ENCODE results near the gene TRIM31.

DNA sequence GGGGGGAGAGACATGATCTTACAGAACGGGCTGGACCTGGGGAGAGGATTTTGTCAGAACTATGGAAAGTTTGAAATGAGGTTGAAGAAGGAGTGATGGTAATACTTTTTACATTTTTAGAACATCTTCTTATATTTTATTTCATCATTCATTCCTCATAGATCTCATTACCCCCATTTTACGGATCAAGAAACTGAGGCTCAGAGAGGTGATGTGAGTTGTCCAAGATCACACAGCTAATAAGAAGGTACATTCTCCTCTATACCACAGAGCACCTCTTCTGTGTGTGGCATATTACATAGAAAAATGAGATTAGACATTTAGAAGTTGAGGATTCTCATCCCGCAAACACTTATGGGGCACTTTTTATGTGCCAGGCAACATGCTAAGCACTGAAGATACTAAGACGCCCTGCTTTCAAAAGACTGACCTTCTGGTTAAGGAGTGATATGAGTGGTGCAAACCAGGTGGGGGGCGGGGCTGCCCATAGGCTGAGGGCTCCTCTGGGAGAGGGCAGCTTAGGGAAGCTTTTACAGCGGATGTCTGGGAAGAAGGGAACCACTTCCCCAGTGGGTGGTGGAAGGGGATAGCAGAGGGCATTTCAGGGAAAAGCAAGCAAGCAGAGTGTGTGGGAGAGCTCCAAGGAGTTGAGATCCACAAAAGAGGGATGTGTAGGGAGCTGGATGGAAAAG, 19.9 kb downstream of the TRIM31 start:
- TF ChIP-seq, protein P1, sequence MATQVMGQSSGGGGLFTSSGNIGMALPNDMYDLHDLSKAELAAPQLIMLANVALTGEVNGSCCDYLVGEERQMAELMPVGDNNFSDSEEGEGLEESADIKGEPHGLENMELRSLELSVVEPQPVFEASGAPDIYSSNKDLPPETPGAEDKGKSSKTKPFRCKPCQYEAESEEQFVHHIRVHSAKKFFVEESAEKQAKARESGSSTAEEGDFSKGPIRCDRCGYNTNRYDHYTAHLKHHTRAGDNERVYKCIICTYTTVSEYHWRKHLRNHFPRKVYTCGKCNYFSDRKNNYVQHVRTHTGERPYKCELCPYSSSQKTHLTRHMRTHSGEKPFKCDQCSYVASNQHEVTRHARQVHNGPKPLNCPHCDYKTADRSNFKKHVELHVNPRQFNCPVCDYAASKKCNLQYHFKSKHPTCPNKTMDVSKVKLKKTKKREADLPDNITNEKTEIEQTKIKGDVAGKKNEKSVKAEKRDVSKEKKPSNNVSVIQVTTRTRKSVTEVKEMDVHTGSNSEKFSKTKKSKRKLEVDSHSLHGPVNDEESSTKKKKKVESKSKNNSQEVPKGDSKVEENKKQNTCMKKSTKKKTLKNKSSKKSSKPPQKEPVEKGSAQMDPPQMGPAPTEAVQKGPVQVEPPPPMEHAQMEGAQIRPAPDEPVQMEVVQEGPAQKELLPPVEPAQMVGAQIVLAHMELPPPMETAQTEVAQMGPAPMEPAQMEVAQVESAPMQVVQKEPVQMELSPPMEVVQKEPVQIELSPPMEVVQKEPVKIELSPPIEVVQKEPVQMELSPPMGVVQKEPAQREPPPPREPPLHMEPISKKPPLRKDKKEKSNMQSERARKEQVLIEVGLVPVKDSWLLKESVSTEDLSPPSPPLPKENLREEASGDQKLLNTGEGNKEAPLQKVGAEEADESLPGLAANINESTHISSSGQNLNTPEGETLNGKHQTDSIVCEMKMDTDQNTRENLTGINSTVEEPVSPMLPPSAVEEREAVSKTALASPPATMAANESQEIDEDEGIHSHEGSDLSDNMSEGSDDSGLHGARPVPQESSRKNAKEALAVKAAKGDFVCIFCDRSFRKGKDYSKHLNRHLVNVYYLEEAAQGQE (IDR thresholded peaks at IDR 0.05): no peak
- TF ChIP-seq CTCF (IDR thresholded peaks at IDR 0.05): no peak
- no peak for TF ChIP-seq CEBPB (IDR thresholded peaks at IDR 0.05)
- no peak for TF ChIP-seq EP300 (IDR thresholded peaks at IDR 0.05)
- no peak for TF ChIP-seq ESRRA (IDR thresholded peaks at IDR 0.05; ENCODE audit: borderline replicate concordance, low read length)
- TF ChIP-seq RFX5 (IDR thresholded peaks at IDR 0.05): no peak
- no peak for TF ChIP-seq CHD2 (IDR thresholded peaks at IDR 0.05; ENCODE audit: low read length, partially characterized antibody)
- TF ChIP-seq POLR2A (IDR thresholded peaks at IDR 0.05; ENCODE audit: low read length): no peak
- no peak for TF ChIP-seq ZFP36 (IDR thresholded peaks at IDR 0.05; ENCODE audit: borderline replicate concordance, partially characterized antibody)
- no peak for TF ChIP-seq RCOR1 (IDR thresholded peaks at IDR 0.05; ENCODE audit: low read depth, low read length)
- TF ChIP-seq, protein P2, sequence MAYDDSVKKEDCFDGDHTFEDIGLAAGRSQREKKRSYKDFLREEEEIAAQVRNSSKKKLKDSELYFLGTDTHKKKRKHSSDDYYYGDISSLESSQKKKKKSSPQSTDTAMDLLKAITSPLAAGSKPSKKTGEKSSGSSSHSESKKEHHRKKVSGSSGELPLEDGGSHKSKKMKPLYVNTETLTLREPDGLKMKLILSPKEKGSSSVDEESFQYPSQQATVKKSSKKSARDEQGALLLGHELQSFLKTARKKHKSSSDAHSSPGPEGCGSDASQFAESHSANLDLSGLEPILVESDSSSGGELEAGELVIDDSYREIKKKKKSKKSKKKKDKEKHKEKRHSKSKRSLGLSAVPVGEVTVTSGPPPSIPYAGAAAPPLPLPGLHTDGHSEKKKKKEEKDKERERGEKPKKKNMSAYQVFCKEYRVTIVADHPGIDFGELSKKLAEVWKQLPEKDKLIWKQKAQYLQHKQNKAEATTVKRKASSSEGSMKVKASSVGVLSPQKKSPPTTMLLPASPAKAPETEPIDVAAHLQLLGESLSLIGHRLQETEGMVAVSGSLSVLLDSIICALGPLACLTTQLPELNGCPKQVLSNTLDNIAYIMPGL (CRISPR knock-in tag; IDR thresholded peaks at IDR 0.05; ENCODE audit: borderline replicate concordance): no peak
- no peak for TF ChIP-seq KDM1A (IDR thresholded peaks at IDR 0.05; ENCODE audit: low read depth)
- TF ChIP-seq EHMT2 (IDR thresholded peaks at IDR 0.05; ENCODE audit: low read depth): no peak
- no peak for TF ChIP-seq RAD21 (conservative IDR thresholded peaks at IDR 0.05 in 1 of 2, IDR thresholded peaks at IDR 0.05 in 1 of 2)
